HTR-8/SVneo (cell line): ENCODE results near the gene LY6G5B.

Experiments
- DNase-seq: peaks from one replicate; pipeline ENCODE4 v3.0.0; 2011; ENCODE audit warnings: low spot score, mixed read lengths; ENCODE audit not compliant: insufficient read length
- FAIRE-seq: peaks from 2 replicates; lab custom pipeline; 2011; peaks lifted over from hg19 to GRCh38; lab: Jason Lieb, UNC

The LY6G5B gene

DNA sequence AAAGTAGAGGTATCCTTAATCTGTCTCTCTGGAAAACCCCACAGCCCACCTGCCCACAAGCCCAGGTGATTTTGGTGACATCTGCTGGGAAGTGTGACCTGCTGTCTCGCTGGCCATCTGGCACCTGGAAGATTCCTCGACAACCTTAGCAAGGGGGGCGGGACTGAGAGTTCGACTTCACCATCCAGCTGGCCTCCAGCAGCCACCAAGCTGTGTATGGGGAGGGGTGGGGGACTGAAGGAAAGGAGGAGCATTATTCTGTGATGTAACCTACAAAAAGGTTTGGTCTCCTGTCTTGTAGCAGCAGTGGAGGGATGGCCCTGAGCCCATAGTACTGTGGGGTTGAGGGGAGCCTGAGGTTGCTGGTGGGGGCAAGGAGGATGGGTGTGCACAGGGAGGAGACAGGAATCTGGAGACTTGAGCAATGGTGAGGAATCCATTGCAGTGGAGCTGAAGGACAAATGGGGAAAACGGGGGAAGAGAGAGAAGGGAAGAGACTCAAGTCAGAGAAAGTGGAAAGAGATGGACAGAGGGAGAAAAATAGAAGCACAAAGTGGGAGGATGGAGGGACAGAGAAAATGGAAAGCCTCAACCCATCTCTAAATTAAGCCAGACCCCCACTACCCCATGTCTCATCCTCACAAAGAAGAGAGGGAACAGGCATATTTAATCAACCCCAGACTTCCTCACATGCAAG is 40.9 kb downstream of the LY6G5B start:
- no peak for DNase-seq

GRCh38 chr6:31711233-31711632 is 41.5 kb downstream of the LY6G5B start:
- FAIRE-seq, result no peak

More for the DNA sequence above, 40.9 kb downstream of the LY6G5B start:
- no peak for FAIRE-seq

DNA sequence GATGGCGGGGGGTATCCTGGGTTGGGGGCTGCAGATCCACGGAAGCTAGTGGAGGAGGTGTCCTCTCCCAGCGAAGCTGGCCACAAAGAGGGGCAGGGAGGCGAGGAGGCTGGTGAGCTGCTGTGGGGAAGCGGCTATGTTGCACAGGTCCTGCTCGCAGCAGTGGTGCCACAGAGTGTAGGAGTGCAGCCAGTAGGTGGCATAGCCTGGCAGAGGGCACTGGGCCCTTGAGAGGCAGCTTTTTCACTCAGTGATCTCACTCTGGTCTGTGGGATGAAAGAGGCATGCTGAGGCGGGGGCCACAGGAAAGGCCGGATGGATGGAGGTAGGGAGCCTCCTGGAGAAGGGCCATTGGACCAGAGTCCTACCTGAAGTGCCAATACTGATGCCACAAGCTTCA is 42.5 kb downstream of the LY6G5B start:
- FAIRE-seq, result peak; percentile 54
- DNase-seq, result no peak

More at GRCh38 chr6:31711233-31711632, 41.5 kb downstream of the LY6G5B start:
- DNase-seq, result no peak

- no peak for FAIRE-seq
- DNase-seq, result no peak
Observed at GRCh38 chr6:31713465-31713864, 43.7 kb downstream of the LY6G5B start.

GRCh38 chr6:31713991-31714684 is 44.4 kb downstream of the LY6G5B start:
- no peak for FAIRE-seq
- DNase-seq, result no peak

GRCh38 chr6:31715022-31715958 is 45.5 kb downstream of the LY6G5B start, which contains the start of gene LY6G6D:
LY6G6D (plus strand) TSS chr6:31715348; CDS start chr6:31715356, 8 bp downstream.
- FAIRE-seq (no peak), DNase-seq (no peak)

- DNase-seq (no peak), FAIRE-seq (peak; percentile 4)
Observed at GRCh38 chr6:31717499-31718222, 47.9 kb downstream of the LY6G5B start.

- DNase-seq (no peak), FAIRE-seq (no peak)
Observed at GRCh38 chr6:31718265-31718664, 48.5 kb downstream of the LY6G5B start.

DNA sequence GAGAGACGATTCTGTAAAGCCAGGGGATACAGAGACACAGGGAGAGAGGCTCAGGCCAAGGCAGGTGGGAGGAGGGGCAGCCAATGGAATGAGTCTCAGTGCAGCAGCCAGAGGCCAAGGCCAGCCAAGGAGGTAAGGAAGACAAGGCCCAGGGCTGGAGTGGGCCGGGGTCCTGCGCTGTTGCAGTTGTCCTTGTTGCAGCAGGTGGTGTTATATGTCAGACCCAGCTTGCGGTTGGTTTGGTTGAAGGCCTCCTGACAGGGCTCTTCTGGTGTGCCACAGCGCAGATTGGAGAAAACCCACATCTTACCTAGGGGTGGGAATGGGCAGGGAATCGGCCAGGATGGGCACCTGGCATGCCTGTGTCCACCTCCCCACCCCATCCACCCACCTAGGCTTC is 49.2 kb downstream of the LY6G5B start:
- FAIRE-seq (no peak), DNase-seq (no peak)

DNA sequence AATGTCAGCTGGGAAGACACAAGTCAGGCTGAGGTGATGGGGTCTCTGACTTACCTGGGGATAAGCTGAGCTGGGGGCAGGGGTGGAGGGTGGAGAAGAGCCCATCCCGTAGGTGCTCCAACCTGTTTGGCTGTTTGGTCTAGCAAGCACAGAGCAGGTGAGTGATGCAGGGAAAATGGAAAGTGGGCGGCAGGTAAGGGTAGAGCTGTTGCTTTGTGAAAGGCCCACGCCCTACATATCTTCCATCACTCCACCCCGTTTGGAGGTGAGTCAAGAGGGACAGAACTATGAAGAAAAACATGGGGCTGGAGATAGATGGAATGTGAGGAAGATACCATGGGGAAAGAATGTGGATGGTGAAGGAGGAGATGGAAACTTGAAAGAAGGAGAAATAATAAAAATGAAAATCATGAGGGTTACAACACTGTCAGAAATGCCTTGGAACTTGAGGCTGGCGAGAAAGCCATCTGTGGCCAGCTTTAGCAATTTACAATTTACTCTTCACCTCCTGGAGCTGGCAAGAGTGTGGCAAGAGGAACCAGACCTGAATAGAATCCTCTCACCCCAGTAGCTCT is 50.5 kb downstream of the LY6G5B start:
- DNase-seq (no peak), FAIRE-seq (no peak)

DNA sequence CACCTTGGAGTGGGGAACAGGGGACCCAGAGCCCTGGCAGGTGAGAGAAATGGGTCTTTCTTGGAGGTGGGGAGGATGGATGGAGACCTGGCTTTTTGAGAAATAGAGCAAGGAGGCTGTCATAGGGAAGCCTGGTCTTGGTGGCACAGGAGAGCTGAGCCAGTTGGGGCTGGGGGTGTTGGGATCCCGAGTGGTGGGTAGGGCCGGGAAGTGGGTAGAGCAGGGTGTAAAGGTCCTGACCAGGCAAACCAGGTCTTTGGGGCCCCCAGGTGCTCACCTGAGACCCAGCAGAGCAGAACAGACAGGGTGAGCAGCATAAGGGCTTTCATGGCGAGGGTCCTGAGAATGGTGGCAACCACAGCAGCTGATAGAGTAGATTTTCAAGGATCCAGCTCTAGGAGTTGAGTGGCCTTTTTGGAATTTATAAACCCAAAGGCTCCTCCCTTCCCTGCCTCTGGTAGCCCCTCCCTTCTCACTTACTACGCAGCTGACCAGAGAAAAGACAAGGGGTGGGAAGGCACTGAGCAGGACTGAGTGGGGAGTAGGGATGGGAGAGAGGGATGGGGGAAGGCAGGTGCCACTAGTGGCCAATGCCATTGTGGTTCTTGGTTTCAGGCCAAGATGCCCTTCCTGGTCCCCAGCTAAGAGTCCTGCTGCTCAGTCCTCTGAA is 51.7 kb downstream of the LY6G5B start, which contains the start of gene LY6G6C:
Gene LY6G6C (minus strand): TSS at position 396 of the 670 bp plus-strand sequence. CDS start 67 bp downstream, at position 329.
- no peak for DNase-seq
- FAIRE-seq, result no peak

- FAIRE-seq (no peak), DNase-seq (no peak)
Observed at GRCh38 chr6:31722173-31722572, 52.4 kb downstream of the LY6G5B start.
